GM12878 (cell line): ENCODE results near the gene RSPH1. TPM values are rescaled to one million over a fixed set of nuclear protein-coding genes. Genes with fewer than 3 reads are reported as not detected.

Experiments used
- ATAC-seq: fragments of 200-7000 bp; cut with Tn5 transposase; 3 replicates; pipeline ENCODE4 v1.9.1; 2020; ENCODE audit warnings: mild to moderate bottlenecking, moderate library complexity
- BruUV-seq: library from RNA; stranded (reverse); fragments of 400-500 nt; replicated peaks from 2 replicates; lab custom pipeline; 2021; lab: Mats Ljungman, UMichigan
- CTCF ChIA-PET: fragments of 300-600 bp; sonication (Branson Sonifier 250); formaldehyde crosslinking; extraction: SDS; loops from one replicate; lab custom pipeline; 2021; ENCODE audit warnings: inconsistent platforms; lab: Yijun Ruan, JAX
- POLR2A ChIA-PET: fragments of 350-600 bp; formaldehyde crosslinking; extraction: SDS; loops from one replicate; lab custom pipeline; 2021; ENCODE audit warnings: inconsistent platforms; lab: Charles Lee
- RAD21 ChIA-PET: fragments of 300-600 bp; sonication (Branson Sonifier 250); formaldehyde crosslinking; loops from one replicate; lab custom pipeline; 2023; ENCODE audit warnings: antibody characterized with exemption; ENCODE audit not compliant: unreplicated experiment; lab: Charles Lee
- SMC1A ChIA-PET: fragments of 300-600 bp; sonication (Branson Sonifier 250); formaldehyde crosslinking; loops from one replicate; lab custom pipeline; 2023; ENCODE audit not compliant: unreplicated experiment, uncharacterized antibody; lab: Charles Lee
- DNase-seq: peaks from one replicate; pipeline ENCODE4 v3.0.0-alpha.2; 2011; ENCODE audit warnings: low read depth, low spot score
- FAIRE-seq: peaks from 3 replicates; lab custom pipeline; 2011; peaks lifted over from hg19 to GRCh38; lab: Jason Lieb, UNC
- H2AFZ ChIP-seq: 2 replicates; pipeline ENCODE4 v1.6.0; 2011; ENCODE audit warnings: low read depth, low read length, control low read depth; ENCODE audit not compliant: control insufficient read depth
- H3K27ac ChIP-seq: 2 replicates; pipeline ENCODE4 v1.5.1; 2011; ENCODE audit warnings: control low read depth; ENCODE audit not compliant: control insufficient read depth, insufficient read depth
- H3K27me3 ChIP-seq, 2 experiments: replicated peaks in 1 of 2; 2 replicates each; pipeline versions ENCODE4 v1.6.0 to v1.6.1; 2011; ENCODE audit warnings: low read length in 1 of 2; ENCODE audit not compliant: control insufficient read depth in 2 of 2, insufficient read depth in 2 of 2
- H3K36me3 ChIP-seq, 2 experiments: 2 replicates each; pipeline ENCODE4 v1.5.1; 2011; ENCODE audit warnings: low read length in 1 of 2; ENCODE audit not compliant: control insufficient read depth in 2 of 2, insufficient read depth in 2 of 2
- H3K4me1 ChIP-seq: 2 replicates; pipeline ENCODE4 v1.6.1; 2011; ENCODE audit warnings: mild to moderate bottlenecking, low read length, moderate library complexity, mixed read lengths; ENCODE audit not compliant: control insufficient read depth, insufficient read depth
- H3K4me2 ChIP-seq: 2 replicates; pipeline ENCODE4 v1.6.0; 2011; ENCODE audit warnings: control low read depth; ENCODE audit not compliant: control insufficient read depth, insufficient read depth
- H3K4me3 ChIP-seq: fragments of 200-600 bp; sonication (generic); 2 replicates; pipeline ENCODE4 v1.5.1; 2016
- H3K79me2 ChIP-seq: 2 replicates; pipeline ENCODE4 v1.6.0; 2011; ENCODE audit warnings: low read length; ENCODE audit not compliant: control insufficient read depth, insufficient read depth
- H3K9ac ChIP-seq: 2 replicates; pipeline ENCODE4 v1.8.0; 2011; ENCODE audit warnings: low read length, control low read depth, mixed read lengths; ENCODE audit not compliant: control insufficient read depth, insufficient read depth
- H3K9me3 ChIP-seq: replicated peaks from 3 replicates; pipeline ENCODE4 v1.5.1; 2011; ENCODE audit warnings: mild to moderate bottlenecking, low read length; ENCODE audit not compliant: control insufficient read depth, insufficient read depth
- H4K20me1 ChIP-seq: 2 replicates; pipeline ENCODE4 v1.6.0; 2011; ENCODE audit not compliant: control insufficient read depth, insufficient read depth
- ASH2L ChIP-seq: fragments of 300-600, 200-600 bp; sonication (generic); IDR thresholded peaks from 2 replicates; pipeline ENCODE4 v1.6.1; 2017; ENCODE audit warnings: low read depth, mild to moderate bottlenecking, borderline replicate concordance
- ATF7 ChIP-seq: fragments of 450-650 bp; IDR thresholded peaks from 2 replicates; pipeline ENCODE4 v1.6.1; 2016; ENCODE audit warnings: low read depth, mild to moderate bottlenecking
- BCL11A ChIP-seq: IDR thresholded peaks from 2 replicates; pipeline ENCODE4 v1.6.1; 2011; ENCODE audit warnings: low read depth, low read length
- BMI1 ChIP-seq: fragments of 450-650 bp; IDR thresholded peaks from 2 replicates; pipeline ENCODE4 v1.6.1; 2016; ENCODE audit warnings: mild to moderate bottlenecking, moderate library complexity, borderline replicate concordance
- CBX3 ChIP-seq: fragments of 200-600 bp; sonication (generic); IDR thresholded peaks from 2 replicates; pipeline ENCODE4 v1.6.1; 2016; ENCODE audit warnings: low read depth, borderline replicate concordance
- DPF2 ChIP-seq: fragments of 450-650 bp; IDR thresholded peaks from 2 replicates; pipeline ENCODE4 v1.6.1; 2017; ENCODE audit warnings: mild to moderate bottlenecking
- FOXK2 ChIP-seq: fragments of 450-650 bp; IDR thresholded peaks from 2 replicates; pipeline ENCODE4 v1.6.1; 2017; ENCODE audit warnings: mild to moderate bottlenecking, moderate library complexity
- MTA3 ChIP-seq: IDR thresholded peaks from 2 replicates; pipeline ENCODE4 v1.6.1; 2012; ENCODE audit warnings: low read length, inconsistent platforms, borderline replicate concordance
- NFXL1 ChIP-seq: fragments of 450-650 bp; IDR thresholded peaks from 2 replicates; pipeline ENCODE4 v1.6.1; 2017; ENCODE audit warnings: antibody characterized with exemption, mild to moderate bottlenecking, borderline replicate concordance
- NRF1 ChIP-seq: conservative IDR thresholded peaks from 2 replicates; pipeline ENCODE4 v1.6.1; 2011; ENCODE audit warnings: mild to moderate bottlenecking, low read depth, low read length, improper control_type of control experiment
- POLR2A ChIP-seq: IDR thresholded peaks from 2 replicates; pipeline ENCODE4 v1.6.1; 2011; ENCODE audit warnings: low read depth, mild to moderate bottlenecking, low read length
- RCOR1 ChIP-seq: conservative IDR thresholded peaks from 2 replicates; pipeline ENCODE4 v1.6.1; 2012; ENCODE audit warnings: low read depth, low read length, improper control_type of control experiment
- TARDBP ChIP-seq: IDR thresholded peaks from 2 replicates; pipeline ENCODE4 v1.6.1; 2016; ENCODE audit warnings: borderline replicate concordance
- YY1 ChIP-seq: IDR thresholded peaks from 2 replicates; pipeline ENCODE4 v1.6.1; 2011; ENCODE audit warnings: low read depth, mild to moderate bottlenecking, low read length
- ZNF207 ChIP-seq: fragments of 450-650 bp; IDR thresholded peaks from 2 replicates; pipeline ENCODE4 v1.6.1; 2014; ENCODE audit warnings: antibody characterized with exemption, mild to moderate bottlenecking, borderline replicate concordance
- WGBS: methylation state at CpG from one replicate; pipeline ENCODE4 v1.1.6; 2016; ENCODE audit warnings: low lambda C conversion rate; ENCODE audit not compliant: insufficient replicate concordance, insufficient coverage; ENCODE audit errors: missing lambda C conversion rate; 5-methylcytosine and 5-hydroxymethylcytosine counted together
- in situ Hi-C: fragments of 300-500 bp; cut with MboI; formaldehyde crosslinking; loops from 9 replicates; pipeline ENCODE4 v1.14.3; 2018; ENCODE audit warnings: mixed read lengths
- intact Hi-C: fragments of 100-400 bp; cut with micrococcal nuclease; formaldehyde crosslinking; loops from one replicate; pipeline ENCODE4 v1.14.2; 2022; ENCODE audit not compliant: unreplicated experiment
- polyA plus RNA-seq, 11 experiments: library from polyadenylated mRNA; depleted of rRNA in 4 of 11; unstranded in 6 of 11; stranded (reverse) in 5 of 11; fragments of >200 nt; fragmentation: Nextera tagmentation in 4 of 11; fragmentation: Illumina TruSeq in 1 of 11; extraction: Ambion mirVana in 4 of 11; extraction: Trizol in 1 of 11; gene quantifications; 1 replicate in 1 of 11; 2 replicates in 10 of 11; pipeline versions ENCODE4 v1.2.1 to v1.2.3, GENCODE V29; 2011 to 2016; ENCODE audit warnings: inconsistent platforms in 2 of 11, missing spikeins in 2 of 11, low read depth in 1 of 11
- total RNA-seq, 4 experiments: library from RNA; depleted of rRNA in 3 of 4; stranded (reverse); fragments of >200 nt in 3 of 4; fragmentation: Illumina TruSeq in 1 of 4; extraction: Trizol in 1 of 4; gene quantifications; 2 replicates each; pipeline versions ENCODE4 v1.2.1 to v1.2.3, GENCODE V29; 2013 to 2021
- TF ChIP-seq, protein P1 (sequence below): fragments of 450-650 bp; IDR thresholded peaks from 2 replicates; pipeline ENCODE4 v1.6.1; 2017; ENCODE audit warnings: mild to moderate bottlenecking, low read depth, inconsistent platforms; ENCODE audit not compliant: poor library complexity, severe bottlenecking
- TF ChIP-seq, protein P2 (sequence below): IDR thresholded peaks from 2 replicates; pipeline ENCODE4 v1.6.1; 2012; ENCODE audit warnings: improper control_type of control experiment, low read depth, low read length; ENCODE audit not compliant: insufficient replicate concordance

The RSPH1 gene
- total and polyA plus RNA-seq, 10 of the 15 experiments (the other 5 are each of a cell fraction or from before 2014, with no cell fraction given): 0.11 to 1.4 (median 0.38) TPM

DNA sequence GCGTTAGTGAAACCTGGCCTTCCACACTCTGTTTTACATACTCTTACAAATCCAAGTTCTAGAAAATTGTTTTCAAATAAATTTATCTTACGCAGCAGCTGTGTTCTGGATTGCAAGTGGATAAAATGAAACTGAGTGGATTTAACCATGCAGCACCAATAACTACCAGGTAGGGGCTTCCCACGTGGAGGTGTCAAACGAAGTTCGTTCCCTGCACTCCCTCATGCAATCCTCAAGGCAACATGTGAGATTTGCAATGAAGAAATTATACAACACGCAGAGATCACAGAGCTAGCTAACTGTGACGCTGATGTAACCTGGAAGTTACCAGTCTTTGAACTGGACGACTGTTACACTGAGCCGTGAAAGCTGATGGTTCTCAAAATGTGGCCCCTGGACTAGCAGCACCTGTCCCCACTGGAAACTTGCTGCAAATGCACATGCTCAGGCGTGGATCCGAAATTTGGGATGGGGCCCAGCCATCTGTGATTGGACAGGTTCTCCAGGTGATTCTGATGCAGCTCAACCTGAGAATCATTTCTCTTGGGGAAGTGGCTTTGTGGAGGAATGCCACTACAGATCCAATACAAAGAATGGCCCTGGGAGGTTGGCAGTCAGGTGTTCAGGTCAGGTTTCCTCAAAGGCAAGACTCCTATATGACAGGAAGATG lies 36.3 kb downstream of the RSPH1 start:
- H3K27me3 ChIP-seq: no peaks in the 10 kb centered on the region
- H3K4me3 ChIP-seq: no peak overlapping the region
- peaks cover 43% of the 10 kb centered on the region for H3K4me1 ChIP-seq
- RAD21 ChIA-PET: interaction anchor here (1.0 to 2.6 kb wide), 11 partner anchors 9 to 174 kb away, joined by 3 to 31 read pairs (median 6); partner anchors contain the start of gene SLC37A1
- no peak overlapping the region for H3K9ac ChIP-seq
- peak overlapping the region; percentile 8; the same call in 1 of the 2 replicates for H3K4me2 ChIP-seq
- 53% methylated on average over 11 of the region's 11 CpGs for WGBS
- no TSS peak for BruUV-seq
- no peaks in the 10 kb centered on the region for H3K36me3 ChIP-seq
- SMC1A ChIA-PET: interaction anchor here (0.7 to 12.0 kb wide), 12 partner anchors 7 to 291 kb away, joined by 3 to 268 read pairs (median 4); no protein-coding TSS in a partner anchor
- CTCF ChIA-PET: interaction anchor here (0.8 to 4.2 kb wide), 8 partner anchors 8 to 149 kb away, joined by 3 to 52 read pairs (median 4); no protein-coding TSS in a partner anchor
- intact Hi-C loops: loop anchor here (2.0 to 10.0 kb wide), 2 partner anchors 45 to 225 kb away; no protein-coding TSS in a partner anchor
- FAIRE-seq: no peak
- H3K27ac ChIP-seq: no peak overlapping the region; the same call in 1 of the 2 replicates
- no peak for ATAC-seq
- no peaks in the 10 kb centered on the region; the same call in 2 of the 3 replicates for H3K9me3 ChIP-seq
- H2AFZ ChIP-seq: no peak overlapping the region
- H3K79me2 ChIP-seq: no peaks in the 10 kb centered on the region
- POLR2A ChIA-PET: interaction anchor here (1.1 to 8.6 kb wide), 5 partner anchors 9 to 77 kb away, joined by 3 to 54 read pairs (median 4); no protein-coding TSS in a partner anchor
- H4K20me1 ChIP-seq: no peaks in the 10 kb centered on the region
- TF ChIP-seq FOXK2 (no peak), BMI1 (no peak), BCL11A (no peak), RCOR1 (no peak), TARDBP (no peak), ASH2L (no peak), DPF2 (no peak), CBX3 (no peak), MTA3 (no peak), POLR2A (no peak), NFXL1 (no peak), NRF1 (no peak), ATF7 (no peak), ZNF207 (no peak), YY1 (no peak)
- TF ChIP-seq, protein P1, sequence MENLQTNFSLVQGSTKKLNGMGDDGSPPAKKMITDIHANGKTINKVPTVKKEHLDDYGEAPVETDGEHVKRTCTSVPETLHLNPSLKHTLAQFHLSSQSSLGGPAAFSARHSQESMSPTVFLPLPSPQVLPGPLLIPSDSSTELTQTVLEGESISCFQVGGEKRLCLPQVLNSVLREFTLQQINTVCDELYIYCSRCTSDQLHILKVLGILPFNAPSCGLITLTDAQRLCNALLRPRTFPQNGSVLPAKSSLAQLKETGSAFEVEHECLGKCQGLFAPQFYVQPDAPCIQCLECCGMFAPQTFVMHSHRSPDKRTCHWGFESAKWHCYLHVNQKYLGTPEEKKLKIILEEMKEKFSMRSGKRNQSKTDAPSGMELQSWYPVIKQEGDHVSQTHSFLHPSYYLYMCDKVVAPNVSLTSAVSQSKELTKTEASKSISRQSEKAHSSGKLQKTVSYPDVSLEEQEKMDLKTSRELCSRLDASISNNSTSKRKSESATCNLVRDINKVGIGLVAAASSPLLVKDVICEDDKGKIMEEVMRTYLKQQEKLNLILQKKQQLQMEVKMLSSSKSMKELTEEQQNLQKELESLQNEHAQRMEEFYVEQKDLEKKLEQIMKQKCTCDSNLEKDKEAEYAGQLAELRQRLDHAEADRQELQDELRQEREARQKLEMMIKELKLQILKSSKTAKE: no peak
- TF ChIP-seq, protein P2, sequence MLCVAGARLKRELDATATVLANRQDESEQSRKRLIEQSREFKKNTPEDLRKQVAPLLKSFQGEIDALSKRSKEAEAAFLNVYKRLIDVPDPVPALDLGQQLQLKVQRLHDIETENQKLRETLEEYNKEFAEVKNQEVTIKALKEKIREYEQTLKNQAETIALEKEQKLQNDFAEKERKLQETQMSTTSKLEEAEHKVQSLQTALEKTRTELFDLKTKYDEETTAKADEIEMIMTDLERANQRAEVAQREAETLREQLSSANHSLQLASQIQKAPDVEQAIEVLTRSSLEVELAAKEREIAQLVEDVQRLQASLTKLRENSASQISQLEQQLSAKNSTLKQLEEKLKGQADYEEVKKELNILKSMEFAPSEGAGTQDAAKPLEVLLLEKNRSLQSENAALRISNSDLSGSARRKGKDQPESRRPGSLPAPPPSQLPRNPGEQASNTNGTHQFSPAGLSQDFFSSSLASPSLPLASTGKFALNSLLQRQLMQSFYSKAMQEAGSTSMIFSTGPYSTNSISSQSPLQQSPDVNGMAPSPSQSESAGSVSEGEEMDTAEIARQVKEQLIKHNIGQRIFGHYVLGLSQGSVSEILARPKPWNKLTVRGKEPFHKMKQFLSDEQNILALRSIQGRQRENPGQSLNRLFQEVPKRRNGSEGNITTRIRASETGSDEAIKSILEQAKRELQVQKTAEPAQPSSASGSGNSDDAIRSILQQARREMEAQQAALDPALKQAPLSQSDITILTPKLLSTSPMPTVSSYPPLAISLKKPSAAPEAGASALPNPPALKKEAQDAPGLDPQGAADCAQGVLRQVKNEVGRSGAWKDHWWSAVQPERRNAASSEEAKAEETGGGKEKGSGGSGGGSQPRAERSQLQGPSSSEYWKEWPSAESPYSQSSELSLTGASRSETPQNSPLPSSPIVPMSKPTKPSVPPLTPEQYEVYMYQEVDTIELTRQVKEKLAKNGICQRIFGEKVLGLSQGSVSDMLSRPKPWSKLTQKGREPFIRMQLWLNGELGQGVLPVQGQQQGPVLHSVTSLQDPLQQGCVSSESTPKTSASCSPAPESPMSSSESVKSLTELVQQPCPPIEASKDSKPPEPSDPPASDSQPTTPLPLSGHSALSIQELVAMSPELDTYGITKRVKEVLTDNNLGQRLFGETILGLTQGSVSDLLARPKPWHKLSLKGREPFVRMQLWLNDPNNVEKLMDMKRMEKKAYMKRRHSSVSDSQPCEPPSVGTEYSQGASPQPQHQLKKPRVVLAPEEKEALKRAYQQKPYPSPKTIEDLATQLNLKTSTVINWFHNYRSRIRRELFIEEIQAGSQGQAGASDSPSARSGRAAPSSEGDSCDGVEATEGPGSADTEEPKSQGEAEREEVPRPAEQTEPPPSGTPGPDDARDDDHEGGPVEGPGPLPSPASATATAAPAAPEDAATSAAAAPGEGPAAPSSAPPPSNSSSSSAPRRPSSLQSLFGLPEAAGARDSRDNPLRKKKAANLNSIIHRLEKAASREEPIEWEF: no peak
- TF ChIP-seq, all 136 proteins: peak for 0
- no peak for DNase-seq
- in situ Hi-C loops: no loop called here
